Measurements from ENCODE around the gene NUDT3.

GRCh38 chr6:34295721-34296120 lies 96.7 kb downstream of the NUDT3 start:
- TF ChIP-seq POLR2A (IDR thresholded peaks at IDR 0.05): no peak
- no peak for TF ChIP-seq EP300 (IDR thresholded peaks at IDR 0.05)
- no peak for TF ChIP-seq CTCF (IDR thresholded peaks at IDR 0.05)
- TF ChIP-seq POLR2AphosphoS5 (IDR thresholded peaks at IDR 0.05): no peak
